ENCODE data around the gene GALNT13.

DNA sequence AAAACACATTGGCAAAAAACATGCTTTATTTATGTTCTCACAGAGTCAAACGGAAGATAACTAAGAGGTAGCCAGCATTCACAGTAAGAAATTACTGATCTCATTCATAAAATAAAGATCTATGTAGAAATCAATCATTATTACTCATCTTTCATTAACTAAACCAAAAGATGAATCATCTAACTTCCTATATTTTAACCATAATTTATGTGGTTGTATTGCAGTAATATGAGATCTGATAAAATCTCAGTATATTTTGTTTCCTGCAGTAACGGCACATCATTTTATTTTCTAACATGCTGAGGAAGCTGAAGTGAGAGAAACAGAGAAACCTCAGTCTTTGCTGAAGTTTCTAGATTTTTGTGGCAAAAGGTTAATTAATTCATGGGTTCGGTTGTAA, 375.8 kb downstream of the GALNT13 start:
- no peak for TF ChIP-seq TAF1 (IDR thresholded peaks at IDR 0.05; ENCODE audit: borderline replicate concordance, insufficient read depth, low read length)
- no peak for TF ChIP-seq POLR2AphosphoS5 (IDR thresholded peaks at IDR 0.05; ENCODE audit: low read depth, low read length)

Measured in PFSK-1 (cell line).